Astrocyte (in vitro differentiated cells and primary cell): ENCODE results near the gene LGR6.

ENCODE experiments used
- CTCF ChIP-seq: IDR thresholded peaks from 2 replicates; pipeline ENCODE4 v1.5.1; 2011; ENCODE audit warnings: low read depth, mild to moderate bottlenecking, inconsistent platforms, low read length, moderate library complexity; ENCODE audit not compliant: insufficient read depth
- EZH2 ChIP-seq: IDR thresholded peaks from 2 replicates; pipeline ENCODE4 v1.6.1; 2012; ENCODE audit warnings: mild to moderate bottlenecking, low read length, inconsistent platforms; ENCODE audit not compliant: insufficient read depth

GRCh38 chr1:202320081-202320405 lies 126.4 kb downstream of the LGR6 start:
- TF ChIP-seq CTCF, result no peak
- no peak for TF ChIP-seq EZH2
